Colon (tissue), 2 donors: Measurements from ENCODE around the gene NDUFV3.
"Not testable (repeated sequence)": the region's sequence is repeated elsewhere in the genome, so short reads cannot be mapped to it uniquely, and the experiment has no call there.

Experiments used
- FAIRE-seq: peaks from 2 replicates; lab custom pipeline; 2012; peaks lifted over from hg19 to GRCh38; lab: Jason Lieb, UNC
- donor health status: control.
- donor health status: control.

Gene NDUFV3

DNA sequence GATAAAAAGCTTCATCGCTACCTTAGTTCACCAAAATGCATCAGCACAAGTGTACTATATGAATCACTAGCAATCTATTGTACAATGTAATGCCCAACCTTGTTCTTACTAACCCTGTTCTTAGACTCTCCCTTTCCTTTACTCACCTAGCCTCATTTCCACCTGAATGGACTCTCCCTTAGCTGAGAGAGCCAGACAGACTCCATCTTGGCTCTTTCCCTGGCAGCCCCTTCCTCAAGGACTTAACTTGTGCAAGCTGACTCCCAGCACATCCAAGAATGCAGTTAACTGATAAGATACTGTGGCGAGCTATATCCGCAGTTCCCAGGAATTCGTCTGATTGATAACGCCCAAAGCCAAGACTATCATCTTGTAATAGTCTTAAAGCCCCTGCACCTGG, 43.3 kb downstream of the NDUFV3 start:
- FAIRE-seq, result not testable (repeated sequence)

DNA sequence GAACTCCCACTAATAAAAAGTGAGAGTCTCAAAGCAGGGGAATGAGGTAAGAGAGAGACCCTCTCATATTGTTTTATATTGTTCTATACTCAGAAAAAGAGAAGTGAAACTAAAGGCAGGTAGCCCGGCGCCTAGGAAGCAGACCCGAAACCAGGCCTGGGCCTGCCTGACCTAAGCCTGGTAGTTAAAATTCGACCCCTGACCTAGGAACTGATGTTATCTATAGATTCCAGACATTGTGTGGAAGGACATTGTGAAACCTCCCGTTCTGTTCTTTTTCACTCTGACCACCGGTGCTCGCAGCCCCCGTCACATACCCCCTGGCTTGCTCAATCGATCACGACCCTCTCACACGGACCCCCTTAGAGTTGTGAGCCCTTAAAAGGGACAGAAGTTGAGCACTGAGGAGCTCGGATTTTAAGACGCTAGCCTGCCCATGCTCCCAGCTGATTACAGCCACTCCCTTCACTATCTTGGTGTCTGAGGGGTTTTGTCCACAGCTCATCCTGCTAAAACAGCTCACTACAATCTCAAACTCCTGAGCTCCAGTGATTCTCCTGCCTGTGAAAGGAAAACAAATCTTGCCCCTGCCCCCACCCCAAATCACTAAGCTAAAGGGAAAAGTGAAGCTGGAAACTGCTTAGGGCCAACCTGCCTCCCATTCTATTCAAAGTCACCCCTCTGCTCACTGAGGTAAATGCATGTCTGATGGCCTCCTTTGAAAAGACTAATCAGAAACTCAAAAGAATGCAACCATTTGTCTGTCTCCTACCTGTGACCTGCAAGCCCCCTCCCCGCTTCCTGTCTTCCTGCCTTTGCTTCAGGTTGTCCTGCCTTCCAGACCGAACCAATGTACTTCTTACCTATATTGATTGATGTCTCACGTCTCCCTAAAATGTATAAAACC, 44.2 kb downstream of the NDUFV3 start:
- not testable (repeated sequence) for FAIRE-seq

DNA sequence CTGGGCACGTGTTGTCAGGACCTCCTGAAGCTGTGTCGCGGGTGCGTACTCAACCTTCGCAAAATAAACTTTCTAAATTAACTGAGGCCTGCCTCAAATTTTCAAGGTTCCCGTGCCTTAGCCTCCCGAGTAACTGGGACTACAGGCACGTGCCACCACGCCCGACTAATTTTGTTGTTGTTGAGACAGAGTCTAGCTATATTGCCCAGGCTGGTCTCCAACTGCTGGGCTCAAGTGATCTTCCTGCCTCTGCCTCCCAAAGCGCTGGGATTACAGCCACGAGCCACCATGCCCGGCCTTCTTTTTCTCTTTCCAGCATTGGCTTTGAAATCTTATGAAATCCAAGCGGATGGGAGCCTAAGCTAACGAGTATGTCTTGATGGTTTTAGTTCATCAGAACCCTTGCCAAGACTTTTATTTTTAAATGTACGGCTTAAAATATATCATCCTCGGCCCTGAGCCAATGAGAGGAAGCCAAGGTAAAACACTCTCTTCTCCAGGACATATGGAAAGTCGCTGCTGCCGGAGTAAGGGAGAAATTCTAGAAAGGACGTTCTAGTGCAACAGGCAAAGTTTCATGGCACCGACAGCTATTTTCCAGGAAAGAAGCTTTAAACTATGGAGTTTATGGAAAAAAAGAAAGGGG, 45.0 kb downstream of the NDUFV3 start:
- FAIRE-seq, result no peak

- not testable (repeated sequence) for FAIRE-seq
Measured at GRCh38 chr21:42938606-42938995, 45.5 kb downstream of the NDUFV3 start.

DNA sequence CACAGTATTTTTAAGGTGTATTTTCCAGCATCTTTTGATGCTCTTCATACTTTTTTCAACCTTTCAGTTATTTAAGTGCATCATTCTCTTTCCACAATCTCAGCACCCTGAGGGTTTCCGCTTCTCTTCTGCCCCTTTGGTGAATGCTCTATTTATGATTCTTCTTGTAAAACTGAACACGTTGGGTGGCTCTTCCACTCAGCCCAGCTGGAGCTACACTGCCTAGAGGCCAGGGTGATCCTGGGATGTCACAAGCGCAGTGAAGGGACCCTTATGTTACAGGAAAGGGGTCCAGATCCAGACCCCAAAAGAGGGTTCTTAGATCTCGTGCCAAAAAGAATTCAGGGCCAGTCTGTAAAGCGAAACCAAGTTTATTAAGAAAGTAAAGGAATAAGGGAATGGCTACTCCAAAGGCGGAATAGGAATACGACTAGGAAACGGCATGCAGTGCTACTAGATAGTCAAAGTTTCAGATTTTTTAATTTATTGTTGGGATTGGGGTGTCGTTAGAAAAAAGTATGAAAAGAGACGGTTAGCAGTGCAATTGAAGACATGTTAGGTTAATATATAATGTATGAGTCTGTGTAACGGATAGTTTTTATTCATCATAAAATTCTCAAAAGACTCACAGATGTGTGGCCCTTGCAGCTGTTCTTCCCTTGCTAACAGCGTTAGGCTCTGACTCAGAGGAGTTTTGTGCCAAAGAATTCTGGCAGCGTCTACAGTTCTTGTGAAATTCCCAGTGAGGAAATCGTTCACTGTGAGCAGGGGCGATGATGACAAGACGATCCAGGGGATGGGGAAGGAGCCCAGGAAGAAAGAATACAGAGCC, 46.7 kb downstream of the NDUFV3 start:
- FAIRE-seq, result no peak

DNA sequence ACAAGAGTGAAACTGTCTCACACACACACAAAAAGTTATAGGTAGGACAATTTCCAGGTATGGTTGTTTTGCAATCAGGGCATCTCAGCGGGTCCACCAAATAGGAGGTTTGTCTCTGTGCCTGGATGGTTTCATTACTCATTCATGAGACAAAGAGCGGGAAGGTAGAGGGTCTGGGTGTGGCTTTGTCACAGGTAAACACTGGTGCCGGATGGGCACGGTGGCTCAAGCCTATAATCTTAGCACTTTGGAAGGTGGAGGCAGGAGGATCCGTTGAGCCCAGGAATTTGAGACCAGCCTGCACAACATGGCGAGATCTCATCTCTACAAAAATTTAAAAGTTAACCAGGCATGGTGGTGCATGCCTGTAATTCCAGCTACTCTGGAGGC, 48.6 kb downstream of the NDUFV3 start:
- FAIRE-seq, result no peak

DNA sequence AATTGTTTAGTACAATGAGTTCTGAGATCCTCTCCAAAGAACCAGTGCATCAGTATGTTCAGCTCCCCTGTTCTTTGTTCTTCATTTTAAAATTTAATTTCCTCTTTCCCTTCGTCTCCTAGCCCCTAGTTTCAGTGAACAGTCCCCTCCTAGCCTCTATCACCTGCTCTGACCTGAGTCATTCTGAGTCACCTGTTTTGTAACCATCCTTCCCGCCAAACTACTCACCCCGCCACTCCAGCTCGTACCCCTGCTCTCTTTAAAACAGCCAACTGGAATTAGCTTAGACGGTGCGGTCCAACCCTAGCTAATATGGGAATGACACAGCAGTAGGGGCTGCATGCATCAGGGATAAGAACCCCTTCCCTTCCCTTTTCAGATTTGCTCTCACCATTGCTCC, 49.1 kb downstream of the NDUFV3 start:
- FAIRE-seq, result no peak

GRCh38 chr21:42949094-42949755, 56.1 kb downstream of the NDUFV3 start:
- not testable (repeated sequence) for FAIRE-seq

DNA sequence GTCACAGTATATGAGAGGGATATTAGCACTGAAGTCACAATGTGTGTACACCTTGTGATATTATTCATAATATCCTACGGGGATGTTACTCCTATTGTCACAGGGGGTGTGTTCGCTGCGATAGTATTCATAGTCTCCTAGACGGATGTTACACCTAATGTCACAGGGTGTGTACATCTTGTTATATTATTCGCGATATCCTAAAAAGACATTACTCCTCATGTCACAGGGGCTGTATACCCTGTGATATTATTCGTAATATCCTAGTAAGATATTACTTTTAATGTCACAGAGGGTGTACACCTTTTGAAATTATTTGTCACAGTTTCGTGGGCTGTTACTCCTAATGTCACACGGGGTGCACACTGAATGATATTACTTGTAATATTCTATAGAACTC, 58.1 kb downstream of the NDUFV3 start:
- FAIRE-seq, result not testable (repeated sequence)

GRCh38 chr21:42956824-42957630, 63.9 kb downstream of the NDUFV3 start:
- FAIRE-seq, result no peak

DNA sequence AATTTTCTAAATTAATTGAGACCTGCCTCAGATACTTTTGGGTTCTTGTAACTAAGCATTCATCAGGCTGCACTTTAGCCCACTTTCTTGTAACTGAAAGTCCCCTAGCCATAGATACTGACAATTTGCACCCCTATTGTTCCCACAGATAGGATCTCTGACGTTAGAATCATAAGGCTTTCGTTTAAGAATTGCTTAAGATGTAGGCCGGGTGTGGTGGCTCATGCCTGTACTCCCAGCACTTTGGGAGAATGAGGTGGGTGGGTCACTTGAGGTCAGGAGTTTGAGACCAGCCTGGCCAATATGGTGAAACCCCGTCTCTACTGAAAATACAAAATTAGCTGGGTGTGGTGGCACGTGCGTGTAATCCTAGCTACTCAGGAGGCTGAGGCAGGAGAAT, 65.0 kb downstream of the NDUFV3 start:
- FAIRE-seq, result not testable (repeated sequence)

- no peak for FAIRE-seq
Measured at GRCh38 chr21:42959728-42960127, 66.6 kb downstream of the NDUFV3 start.

DNA sequence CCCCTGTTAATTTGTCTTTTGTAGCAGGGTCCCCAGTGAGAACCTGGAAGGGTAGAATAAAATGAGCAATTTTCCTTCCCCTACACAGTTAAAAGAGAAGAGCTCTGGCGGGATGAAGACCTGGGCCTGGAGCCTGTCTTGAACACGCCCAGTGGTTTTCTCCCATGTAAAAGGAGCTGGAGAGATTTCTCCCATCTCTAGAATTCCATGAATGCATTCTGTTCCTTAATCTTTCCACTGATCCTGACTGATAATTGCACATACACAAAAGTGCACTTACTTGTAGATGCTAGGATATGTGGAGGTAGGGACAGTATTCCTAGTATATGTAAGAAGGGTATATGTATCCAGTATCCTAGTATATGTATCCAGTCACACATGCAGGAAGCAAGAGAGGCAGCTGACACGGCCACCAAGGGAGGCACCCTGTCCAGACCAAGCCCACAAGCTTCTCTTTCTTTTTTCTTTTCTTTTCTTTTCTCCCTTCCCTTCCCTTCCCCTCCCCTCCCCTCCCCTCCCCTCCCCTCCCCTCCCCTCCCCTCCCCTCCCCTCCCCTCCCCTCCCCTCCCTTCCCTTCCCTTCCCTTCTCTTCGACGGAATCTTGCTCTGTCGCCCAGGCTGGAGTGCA, 69.4 kb downstream of the NDUFV3 start:
- no peak for FAIRE-seq
